Mucosa of descending colon (tissue), 3 donors: ENCODE results near the gene HAGHL. TPM values are rescaled to one million over a fixed set of nuclear protein-coding genes. Genes with fewer than 3 reads are reported as not detected.

Experiments
- ATAC-seq: fragments of 200-7000 bp; cut with Tn5 transposase; one replicate; pipeline ENCODE4 v1.9.1; 2020; ENCODE audit warnings: mild to moderate bottlenecking, moderate library complexity
- DNase-seq, 3 donors: peaks; one replicate each; pipeline ENCODE4 v3.0.0-alpha.2; 2020
- H3K36me3 ChIP-seq: fragments of 200-600 bp; one replicate; pipeline ENCODE4 v1.8.0; 2021; ENCODE audit warnings: low read depth, mild to moderate bottlenecking
- H3K4me1 ChIP-seq: fragments of 200-600 bp; one replicate; pipeline ENCODE4 v1.8.0; 2021; ENCODE audit warnings: low read depth, mild to moderate bottlenecking
- H3K4me3 ChIP-seq: fragments of 200-600 bp; one replicate; pipeline ENCODE4 v1.8.0; 2021; ENCODE audit warnings: mild to moderate bottlenecking
- H3K9me3 ChIP-seq: fragments of 200-600 bp; one replicate; pipeline ENCODE4 v1.8.0; 2021; ENCODE audit warnings: mild to moderate bottlenecking
- intact Hi-C, 2 donors: fragments of 100-400 bp; cut with DNase I in 1 of 2; cut with micrococcal nuclease in 1 of 2; formaldehyde crosslinking; loops; one replicate each; pipeline versions ENCODE4 v1.11.0 to v1.11.1; 2022; cut with DNase I, micrococcal nuclease
- total RNA-seq, 3 donors: library from RNA; stranded (reverse); fragmentation: NEBNext Ultra II Directional in 2 of 3; extraction: Animal tissue kit (Norgen Biotek cat#: 25700) in 2 of 3; gene quantifications; one replicate each; pipeline versions ENCODE4 v1.2.1 to v1.2.4, GENCODE V29; 2021 to 2023
- TF ChIP-seq, protein P1 (sequence below): fragments of 200-600 bp; IDR thresholded peaks from one replicate; pipeline ENCODE4 v1.8.0; 2022; ENCODE audit warnings: antibody characterized with exemption, mild to moderate bottlenecking
- donor health status: DM: no; HTN: no; CAD: no; lungs with moderate emphysema.
- donor health status: DM: no; HTN: no; CAD: no.
- donor health status: DM: no; HTN: yes; CAD: no.

The HAGHL gene
- total RNA-seq, 3 donors from 2014 or later = 1.9 to 6.6 (median 3.5) TPM

- intact Hi-C loops = no loop called here
- Histone ChIP-seq H3K4me1 (peaks cover 18% of the 10 kb centered on the region), H3K9me3 (no peaks in the 10 kb centered on the region), H3K4me3 (no peak overlapping the region), H3K36me3 (peaks cover 9% of the 10 kb centered on the region)
- TF ChIP-seq, protein P1, sequence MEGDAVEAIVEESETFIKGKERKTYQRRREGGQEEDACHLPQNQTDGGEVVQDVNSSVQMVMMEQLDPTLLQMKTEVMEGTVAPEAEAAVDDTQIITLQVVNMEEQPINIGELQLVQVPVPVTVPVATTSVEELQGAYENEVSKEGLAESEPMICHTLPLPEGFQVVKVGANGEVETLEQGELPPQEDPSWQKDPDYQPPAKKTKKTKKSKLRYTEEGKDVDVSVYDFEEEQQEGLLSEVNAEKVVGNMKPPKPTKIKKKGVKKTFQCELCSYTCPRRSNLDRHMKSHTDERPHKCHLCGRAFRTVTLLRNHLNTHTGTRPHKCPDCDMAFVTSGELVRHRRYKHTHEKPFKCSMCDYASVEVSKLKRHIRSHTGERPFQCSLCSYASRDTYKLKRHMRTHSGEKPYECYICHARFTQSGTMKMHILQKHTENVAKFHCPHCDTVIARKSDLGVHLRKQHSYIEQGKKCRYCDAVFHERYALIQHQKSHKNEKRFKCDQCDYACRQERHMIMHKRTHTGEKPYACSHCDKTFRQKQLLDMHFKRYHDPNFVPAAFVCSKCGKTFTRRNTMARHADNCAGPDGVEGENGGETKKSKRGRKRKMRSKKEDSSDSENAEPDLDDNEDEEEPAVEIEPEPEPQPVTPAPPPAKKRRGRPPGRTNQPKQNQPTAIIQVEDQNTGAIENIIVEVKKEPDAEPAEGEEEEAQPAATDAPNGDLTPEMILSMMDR = no peak
- DNase-seq (no peak), ATAC-seq (no peak)
These were observed 9.1 kb downstream of the HAGHL start for GRCh38 chr16:735982-736453.

DNA sequence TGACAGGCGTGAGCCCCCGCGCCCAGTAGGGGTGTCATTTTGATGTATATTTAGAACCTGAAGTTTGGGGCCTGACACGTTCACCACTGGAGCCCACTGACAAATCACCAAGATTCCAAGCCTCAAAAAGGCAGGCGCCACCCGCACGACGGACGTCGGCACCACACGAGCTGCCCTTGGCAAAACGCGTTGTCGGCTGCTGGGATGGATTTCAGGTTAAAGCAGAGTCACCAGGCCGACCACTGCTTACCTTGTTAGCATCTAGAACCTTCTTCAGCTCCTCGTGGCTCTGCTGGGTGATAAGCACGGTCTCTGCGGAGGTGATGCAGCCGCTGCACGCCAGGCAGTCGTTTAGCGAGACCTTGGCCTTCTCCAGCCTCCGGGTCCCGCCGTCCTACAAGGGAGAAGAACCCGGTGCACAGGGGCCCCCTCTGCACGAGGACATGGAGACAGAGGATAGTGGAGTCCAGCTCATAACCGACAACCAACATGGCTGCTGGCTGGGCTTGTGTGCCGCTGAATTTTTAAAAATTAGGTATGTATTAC, 10.1 kb downstream of the HAGHL start:
- Histone ChIP-seq H3K9me3 (no peaks in the 10 kb centered on the region), H3K4me1 (peaks cover 20% of the 10 kb centered on the region), H3K36me3 (peaks cover 9% of the 10 kb centered on the region), H3K4me3 (no peak overlapping the region)
- intact Hi-C loops = no loop called here
- peak in 1 of 3 donors; percentile 49 for DNase-seq
- ATAC-seq = no peak
- TF ChIP-seq, protein P1 = no peak

GRCh38 chr16:739560-740458, 12.9 kb downstream of the HAGHL start:
- Histone ChIP-seq H3K36me3 (no peaks in the 10 kb centered on the region), H3K4me1 (peaks cover 20% of the 10 kb centered on the region), H3K4me3 (peak overlapping the region; percentile 84), H3K9me3 (no peaks in the 10 kb centered on the region)
- ATAC-seq (peak; percentile 22), DNase-seq (peak in 1 of 3 donors; percentile 62)
- intact Hi-C loops = no loop called here
- TF ChIP-seq, protein P1 = no peak

GRCh38 chr16:740459-740763, 13.5 kb downstream of the HAGHL start:
- ATAC-seq = peak; percentile 28
- TF ChIP-seq, protein P1 = no peak
- Histone ChIP-seq H3K9me3 (no peaks in the 10 kb centered on the region), H3K36me3 (no peaks in the 10 kb centered on the region), H3K4me1 (peaks cover 20% of the 10 kb centered on the region), H3K4me3 (peak overlapping the region; percentile 84)
- DNase-seq = peak in 1 of 3 donors; percentile 40
- intact Hi-C loops = no loop called here

DNA sequence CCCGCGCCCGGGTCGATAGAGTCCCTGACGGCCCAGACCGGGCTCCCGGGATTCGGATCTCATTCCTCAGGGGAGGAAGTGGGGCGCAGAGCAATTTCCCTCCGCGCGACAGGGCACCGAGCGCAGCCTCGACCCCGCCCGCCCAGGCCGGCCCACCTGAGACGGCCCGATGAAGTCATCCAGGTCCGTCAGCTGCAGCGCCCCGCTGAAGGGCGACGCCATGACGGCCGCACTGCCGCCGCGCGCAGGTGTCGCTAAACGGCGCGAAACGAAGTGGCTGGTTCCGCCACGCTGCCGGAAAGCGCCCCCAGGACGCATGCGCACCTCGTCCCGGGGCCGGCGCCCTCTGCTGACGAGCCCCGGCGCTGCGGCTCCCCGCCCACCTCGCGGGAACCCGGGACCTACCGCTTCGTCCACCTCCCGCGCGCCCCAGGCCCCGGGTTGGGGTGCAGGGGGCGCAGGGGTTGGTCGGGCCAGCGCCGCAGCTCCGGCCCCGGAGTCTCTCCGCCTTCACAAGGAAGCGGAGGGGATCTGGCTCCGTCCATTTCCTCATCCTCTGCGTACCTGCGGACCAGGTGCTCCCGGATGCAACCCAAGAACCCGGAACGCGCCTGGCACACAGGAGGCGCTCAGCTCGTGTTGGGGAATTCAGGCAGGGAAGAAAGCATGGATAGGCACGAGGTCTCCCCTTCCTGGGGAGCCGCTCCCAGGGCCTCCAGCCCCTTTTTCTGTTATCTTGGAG, 14.0 kb downstream of the HAGHL start, which contains the start of gene CIAO3:
Gene CIAO3, minus strand, starts transcription at position 234 of the 742 bp plus-strand sequence. Its CDS starts 12 bp downstream, at position 222.
- TF ChIP-seq, protein P1 = peak; percentile 96
- Histone ChIP-seq H3K36me3 (no peaks in the 10 kb centered on the region), H3K9me3 (no peaks in the 10 kb centered on the region), H3K4me3 (peak within 1 kb of the TSS; percentile 84), H3K4me1 (peaks cover 20% of the 10 kb centered on the region)
- peak; percentile 86 to 94 (median 93) for DNase-seq
- peak; percentile 95 for ATAC-seq
- intact Hi-C loops = no loop called here
